ENCODE measurements around the gene PPIH. TPM values are rescaled to one million over a fixed set of nuclear protein-coding genes. Genes with fewer than 3 reads are reported as not detected.
"Not testable (repeated sequence)": the region's sequence is repeated elsewhere in the genome, so short reads cannot be mapped to it uniquely, and the experiment has no call there.

Gene PPIH
- total RNA-seq, 2 donors from 2014 or later, result 31.1 to 39.2 TPM

DNA sequence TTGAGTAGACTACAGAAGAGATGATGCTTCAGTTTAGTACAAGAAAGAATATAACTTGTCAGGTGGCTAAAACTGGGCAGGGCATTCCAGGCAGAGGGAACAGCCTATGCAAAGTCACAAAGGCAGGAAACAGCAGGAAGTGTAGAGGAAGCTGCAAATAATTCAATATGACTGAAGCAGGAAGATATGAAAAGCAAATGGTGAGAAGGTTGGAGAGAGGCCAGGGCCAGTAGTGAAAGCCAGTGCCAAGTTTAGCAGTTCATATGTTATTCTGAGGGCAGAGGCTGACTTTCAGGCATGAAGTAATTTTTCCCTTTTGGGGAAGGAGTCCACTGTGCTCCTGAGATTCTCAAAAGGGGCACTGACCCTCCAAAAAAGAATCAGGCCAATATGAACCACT, 16.0 kb downstream of the PPIH start:
- H3K4me3 Mint-ChIP-seq, result no peak overlapping the region
- ATAC-seq (no peak), DNase-seq (no peak)
- H3K4me1 Mint-ChIP-seq, result peaks cover 3% of the 10 kb centered on the region
- H3K27me3 Mint-ChIP-seq, result no peaks in the 10 kb centered on the region
- H3K9me3 ChIP-seq (ENCODE audit: control insufficient read depth, low read length, poor library complexity, severe bottlenecking), result no peaks in the 10 kb centered on the region
- no peak overlapping the region for H3K27ac Mint-ChIP-seq
- peaks cover 10% of the 10 kb centered on the region for H3K36me3 Mint-ChIP-seq (ENCODE audit: low read depth)

DNA sequence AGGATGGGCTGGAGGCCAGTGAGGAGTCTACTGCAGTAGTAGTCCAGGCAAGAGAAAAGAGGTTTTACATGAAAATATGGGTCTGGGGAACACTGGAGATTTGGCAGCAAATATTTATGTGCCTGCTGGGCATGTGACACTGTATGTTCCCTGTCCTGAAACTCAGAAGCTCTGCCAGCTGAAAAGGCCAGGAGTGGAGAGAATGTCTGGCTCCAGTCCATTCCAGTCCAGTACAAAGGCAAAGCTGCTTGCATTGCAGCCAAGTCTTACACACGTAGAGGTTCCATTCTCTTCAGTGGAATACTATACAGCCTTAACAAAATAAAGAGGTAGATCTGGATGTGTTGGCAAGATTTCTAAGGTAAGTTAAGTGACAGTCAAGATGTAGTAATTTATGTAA, 16.5 kb downstream of the PPIH start:
- DNase-seq (no peak), ATAC-seq (no peak)
- no peaks in the 10 kb centered on the region for H3K27me3 Mint-ChIP-seq
- H3K4me3 Mint-ChIP-seq, result no peak overlapping the region
- H3K36me3 Mint-ChIP-seq (ENCODE audit: low read depth), result peaks cover 10% of the 10 kb centered on the region
- H3K27ac Mint-ChIP-seq, result no peak overlapping the region
- H3K9me3 ChIP-seq (ENCODE audit: control insufficient read depth, low read length, poor library complexity, severe bottlenecking), result no peaks in the 10 kb centered on the region
- peaks cover 3% of the 10 kb centered on the region for H3K4me1 Mint-ChIP-seq

DNA sequence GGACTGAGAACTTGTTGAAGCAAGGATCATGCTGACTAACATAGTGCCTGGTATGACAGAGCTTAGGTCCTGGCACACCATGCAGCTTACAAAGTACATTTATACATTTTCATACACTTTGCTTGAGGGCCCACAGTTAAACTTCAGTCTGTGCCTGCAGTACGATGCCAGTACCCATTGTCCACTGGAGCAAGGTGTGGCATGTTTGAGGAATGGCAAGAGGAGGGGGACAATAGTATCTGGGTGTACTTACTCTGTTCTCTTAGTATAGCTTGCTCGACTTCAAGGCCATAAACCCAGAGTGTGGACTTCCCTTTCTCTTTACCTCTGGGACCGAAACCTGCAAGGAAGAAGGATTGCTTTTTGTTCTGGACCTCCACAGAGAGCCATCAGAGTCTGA, 17.2 kb downstream of the PPIH start:
- no peaks in the 10 kb centered on the region for H3K27me3 Mint-ChIP-seq
- ATAC-seq (no peak), DNase-seq (no peak)
- peaks cover 10% of the 10 kb centered on the region for H3K36me3 Mint-ChIP-seq (ENCODE audit: low read depth)
- H3K4me1 Mint-ChIP-seq, result peaks cover 9% of the 10 kb centered on the region
- H3K27ac Mint-ChIP-seq, result no peak overlapping the region
- no peak overlapping the region for H3K4me3 Mint-ChIP-seq
- no peaks in the 10 kb centered on the region for H3K9me3 ChIP-seq (ENCODE audit: control insufficient read depth, low read length, poor library complexity, severe bottlenecking)

- H3K4me1 Mint-ChIP-seq, result peaks cover 16% of the 10 kb centered on the region
- no peak for DNase-seq
- peaks cover 10% of the 10 kb centered on the region for H3K36me3 Mint-ChIP-seq (ENCODE audit: low read depth)
- H3K27me3 Mint-ChIP-seq, result no peaks in the 10 kb centered on the region
- no peaks in the 10 kb centered on the region for H3K9me3 ChIP-seq (ENCODE audit: control insufficient read depth, low read length, poor library complexity, severe bottlenecking)
- H3K4me3 Mint-ChIP-seq, result no peak overlapping the region
- no peak overlapping the region for H3K27ac Mint-ChIP-seq
- ATAC-seq, result no peak
Observed at GRCh38 chr1:42676534-42677087, 18.4 kb downstream of the PPIH start.

DNA sequence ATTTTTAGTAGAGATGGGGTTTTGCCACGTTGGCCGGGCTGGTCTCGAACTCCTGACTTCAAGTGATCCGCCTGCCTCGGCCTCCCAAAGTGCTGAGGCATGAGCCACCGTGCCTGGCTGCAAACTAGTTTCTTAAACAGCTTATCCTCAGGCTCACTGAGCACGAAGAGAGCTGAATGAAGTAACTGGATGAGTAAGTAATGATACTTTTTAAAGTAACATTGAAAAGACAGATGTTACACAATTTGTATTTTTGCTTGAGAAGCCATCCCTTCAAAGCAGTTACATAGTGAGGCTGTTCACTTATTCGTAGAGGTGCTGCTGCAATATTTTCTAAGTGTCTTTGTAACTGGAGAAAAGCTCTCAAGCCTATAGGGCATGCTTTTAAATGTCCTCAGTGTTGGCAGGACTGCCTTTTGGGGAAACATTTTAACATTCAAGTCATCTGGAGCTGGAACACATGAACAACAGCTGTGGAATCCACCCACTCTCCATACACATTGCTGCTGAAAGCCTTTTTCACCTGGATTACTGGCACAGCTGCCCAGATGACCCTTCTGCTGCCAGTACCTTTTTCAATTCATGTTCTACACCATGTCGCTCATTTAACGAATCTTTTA, 21.3 kb downstream of the PPIH start:
- no peak overlapping the region for H3K27ac Mint-ChIP-seq
- peaks cover 27% of the 10 kb centered on the region for H3K4me1 Mint-ChIP-seq
- no peak overlapping the region for H3K4me3 Mint-ChIP-seq
- DNase-seq (no peak), ATAC-seq (no peak)
- H3K9me3 ChIP-seq (ENCODE audit: control insufficient read depth, low read length, poor library complexity, severe bottlenecking), result no peaks in the 10 kb centered on the region
- no peaks in the 10 kb centered on the region for H3K27me3 Mint-ChIP-seq
- peaks cover 10% of the 10 kb centered on the region for H3K36me3 Mint-ChIP-seq (ENCODE audit: low read depth)

DNA sequence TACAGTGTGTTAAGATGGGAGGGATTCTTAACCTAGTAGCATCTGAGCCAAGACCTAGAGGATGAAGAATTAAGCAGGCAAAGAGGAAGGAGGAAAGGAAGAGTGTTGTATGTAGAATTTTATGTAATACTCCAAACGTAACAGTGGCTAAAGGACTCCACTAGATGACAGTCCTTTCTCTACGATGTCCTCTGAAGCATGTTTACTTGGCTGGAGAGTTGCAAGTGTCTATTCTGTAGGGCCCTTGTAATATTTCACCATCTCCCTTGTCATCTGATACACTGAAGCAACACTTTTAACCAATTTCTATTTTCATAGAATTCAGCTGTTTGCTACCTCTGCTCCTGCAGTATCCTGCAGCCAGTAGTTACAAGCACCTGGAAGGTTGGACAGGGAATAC, 21.8 kb downstream of the PPIH start:
- H3K4me1 Mint-ChIP-seq, result peaks cover 33% of the 10 kb centered on the region
- ATAC-seq (no peak), DNase-seq (no peak)
- no peak overlapping the region for H3K27ac Mint-ChIP-seq
- no peaks in the 10 kb centered on the region for H3K9me3 ChIP-seq (ENCODE audit: control insufficient read depth, low read length, poor library complexity, severe bottlenecking)
- H3K27me3 Mint-ChIP-seq, result no peaks in the 10 kb centered on the region
- H3K4me3 Mint-ChIP-seq, result peak overlapping the region; percentile 80
- H3K36me3 Mint-ChIP-seq (ENCODE audit: low read depth), result peaks cover 12% of the 10 kb centered on the region

GRCh38 chr1:42680921-42681683, 22.9 kb downstream of the PPIH start:
- Mint-ChIP-seq H3K4me1 (peaks cover 40% of the 10 kb centered on the region), H3K27me3 (no peaks in the 10 kb centered on the region), H3K27ac (peak overlapping the region; percentile 95), H3K36me3 (ENCODE audit: low read depth) (peaks cover 12% of the 10 kb centered on the region), H3K4me3 (peak overlapping the region; percentile 95)
- H3K9me3 ChIP-seq (ENCODE audit: control insufficient read depth, low read length, poor library complexity, severe bottlenecking), result no peaks in the 10 kb centered on the region
- no peak for DNase-seq
- ATAC-seq, result no peak

- peak within 1 kb of the TSS; percentile 96 for H3K4me3 Mint-ChIP-seq
- no peaks in the 10 kb centered on the region for H3K27me3 Mint-ChIP-seq
- no peaks in the 10 kb centered on the region for H3K9me3 ChIP-seq (ENCODE audit: control insufficient read depth, low read length, poor library complexity, severe bottlenecking)
- DNase-seq (peak; percentile 81 to 92 (median 90)), ATAC-seq (peak; percentile 92)
- H3K36me3 Mint-ChIP-seq (ENCODE audit: low read depth), result peaks cover 9% of the 10 kb centered on the region
- H3K4me1 Mint-ChIP-seq, result peaks cover 47% of the 10 kb centered on the region
- H3K27ac Mint-ChIP-seq, result peak within 1 kb of the TSS; percentile 95
Observed at GRCh38 chr1:42681741-42682483, 23.7 kb downstream of the PPIH start, which contains the start of gene YBX1. Gene YBX1 (plus strand): TSS chr1:42682418. CDS start chr1:42682566, 148 bp downstream.

- peak; percentile 24 for ATAC-seq
Observed at GRCh38 chr1:42682484-42682738, 24.2 kb downstream of the PPIH start.

GRCh38 chr1:42682739-42683531, 24.7 kb downstream of the PPIH start:
- Mint-ChIP-seq H3K27ac (peak overlapping the region; percentile 95), H3K4me1 (peaks cover 55% of the 10 kb centered on the region), H3K36me3 (ENCODE audit: low read depth) (peaks cover 9% of the 10 kb centered on the region)

More at GRCh38 chr1:42682484-42682738, 24.2 kb downstream of the PPIH start:
- DNase-seq; H3K9me3 ChIP-seq (ENCODE audit: control insufficient read depth, low read length, poor library complexity, severe bottlenecking); H3K36me3 Mint-ChIP-seq (ENCODE audit: low read depth); H3K27me3 Mint-ChIP-seq: not testable (repeated sequence)
- Mint-ChIP-seq H3K27ac (peak overlapping the region; percentile 95), H3K4me3 (peak overlapping the region; percentile 95), H3K4me1 (peaks cover 50% of the 10 kb centered on the region)

GRCh38 chr1:42684139-42684538, 25.9 kb downstream of the PPIH start:
- Mint-ChIP-seq H3K4me1 (peaks cover 59% of the 10 kb centered on the region), H3K27me3 (no peaks in the 10 kb centered on the region), H3K4me3 (peak overlapping the region; percentile 96), H3K36me3 (ENCODE audit: low read depth) (peaks cover 9% of the 10 kb centered on the region), H3K27ac (peak overlapping the region; percentile 93)
- no peaks in the 10 kb centered on the region for H3K9me3 ChIP-seq (ENCODE audit: control insufficient read depth, low read length, poor library complexity, severe bottlenecking)
- ATAC-seq, result no peak
- no peak for DNase-seq

More at GRCh38 chr1:42682739-42683531, 24.7 kb downstream of the PPIH start:
- Mint-ChIP-seq H3K4me3 (peak overlapping the region; percentile 96), H3K27me3 (no peaks in the 10 kb centered on the region)
- peak; percentile 54 to 62 (median 61) for DNase-seq
- no peaks in the 10 kb centered on the region for H3K9me3 ChIP-seq (ENCODE audit: control insufficient read depth, low read length, poor library complexity, severe bottlenecking)
- peak; percentile 47 for ATAC-seq

GRCh38 chr1:42686418-42686817, 28.2 kb downstream of the PPIH start:
- no peaks in the 10 kb centered on the region for H3K9me3 ChIP-seq (ENCODE audit: control insufficient read depth, low read length, poor library complexity, severe bottlenecking)
- DNase-seq (no peak), ATAC-seq (no peak)
- peak overlapping the region; percentile 93 for H3K27ac Mint-ChIP-seq
- no peak overlapping the region for H3K4me3 Mint-ChIP-seq
- peaks cover 9% of the 10 kb centered on the region for H3K36me3 Mint-ChIP-seq (ENCODE audit: low read depth)
- H3K27me3 Mint-ChIP-seq, result no peaks in the 10 kb centered on the region
- H3K4me1 Mint-ChIP-seq, result peaks cover 62% of the 10 kb centered on the region

Measured in T-helper 17 cell (primary cell).